ENCODE measurements around the gene GNAQ.

DNA sequence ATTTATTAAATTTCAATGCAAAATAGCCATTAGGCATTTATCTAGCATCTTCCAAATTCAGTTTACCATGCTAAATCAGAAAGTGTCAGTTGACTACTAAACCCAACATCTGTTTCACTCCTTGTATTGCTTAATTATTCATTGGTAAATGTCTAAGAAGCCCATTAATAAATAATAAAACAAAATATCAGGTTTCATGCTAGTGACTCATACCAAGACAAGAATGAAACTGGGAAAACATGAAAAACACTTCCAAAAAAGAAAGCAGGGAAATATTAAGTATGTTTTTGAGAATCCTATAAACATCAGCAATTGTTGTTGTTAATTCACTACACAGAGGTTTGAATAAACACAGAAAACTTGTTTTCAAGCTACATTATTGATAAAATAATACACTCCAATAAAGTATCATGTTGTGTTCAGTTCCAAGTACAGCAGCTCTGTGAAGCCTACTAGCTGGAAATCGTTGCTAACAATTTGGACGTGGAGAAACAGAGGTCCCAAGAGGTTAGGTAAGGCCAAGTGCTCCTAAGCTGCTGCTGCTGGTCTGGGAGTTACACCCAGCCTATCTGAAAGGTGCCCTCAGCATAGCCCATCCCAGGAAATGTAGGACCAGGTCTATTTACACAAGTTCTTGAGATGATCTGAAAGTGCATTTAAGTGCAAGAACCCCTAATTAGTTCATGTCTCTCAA lies 78.8 kb downstream of the GNAQ start:
- TF ChIP-seq, protein P1, sequence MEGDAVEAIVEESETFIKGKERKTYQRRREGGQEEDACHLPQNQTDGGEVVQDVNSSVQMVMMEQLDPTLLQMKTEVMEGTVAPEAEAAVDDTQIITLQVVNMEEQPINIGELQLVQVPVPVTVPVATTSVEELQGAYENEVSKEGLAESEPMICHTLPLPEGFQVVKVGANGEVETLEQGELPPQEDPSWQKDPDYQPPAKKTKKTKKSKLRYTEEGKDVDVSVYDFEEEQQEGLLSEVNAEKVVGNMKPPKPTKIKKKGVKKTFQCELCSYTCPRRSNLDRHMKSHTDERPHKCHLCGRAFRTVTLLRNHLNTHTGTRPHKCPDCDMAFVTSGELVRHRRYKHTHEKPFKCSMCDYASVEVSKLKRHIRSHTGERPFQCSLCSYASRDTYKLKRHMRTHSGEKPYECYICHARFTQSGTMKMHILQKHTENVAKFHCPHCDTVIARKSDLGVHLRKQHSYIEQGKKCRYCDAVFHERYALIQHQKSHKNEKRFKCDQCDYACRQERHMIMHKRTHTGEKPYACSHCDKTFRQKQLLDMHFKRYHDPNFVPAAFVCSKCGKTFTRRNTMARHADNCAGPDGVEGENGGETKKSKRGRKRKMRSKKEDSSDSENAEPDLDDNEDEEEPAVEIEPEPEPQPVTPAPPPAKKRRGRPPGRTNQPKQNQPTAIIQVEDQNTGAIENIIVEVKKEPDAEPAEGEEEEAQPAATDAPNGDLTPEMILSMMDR (IDR thresholded peaks at IDR 0.05) = no peak
- TF ChIP-seq POLR2AphosphoS5 (IDR thresholded peaks at IDR 0.05) = no peak
